ENCODE results near the gene PEPD. TPM values are rescaled to one million over a fixed set of nuclear protein-coding genes. Genes with fewer than 3 reads are reported as not detected.

PEPD gene
- total RNA-seq, 4 donors from 2014 or later, result 92.6 to 323 (median 218) TPM

GRCh38 chr19:33384983-33385382, 136.6 kb downstream of the PEPD start:
- Histone ChIP-seq H3K27me3 (no peaks in the 10 kb centered on the region), H3K27ac (no peak overlapping the region), H3K36me3 (no peaks in the 10 kb centered on the region), H3K4me3 (no peak overlapping the region), H3K4me1 (peaks cover 10 to 24% (median 16%) of the 10 kb centered on the region in 4 donors), H3K9me3 (no peaks in the 10 kb centered on the region)
- TF ChIP-seq POLR2A (IDR thresholded peaks at IDR 0.05) (no peak), CTCF (IDR thresholded peaks at IDR 0.05) (no peak), POLR2AphosphoS5 (IDR thresholded peaks at IDR 0.05) (no peak), EP300 (IDR thresholded peaks at IDR 0.05; ENCODE audit: low read depth) (no peak)
- in situ Hi-C loops (cut with MboI; ENCODE audit: low pct_ligation_motif_present in 1 of 4, low pct_unique_long_range_greater_than_20kb in 1 of 4, low sequenced_read_pairs in 3 of 4), result no loop called here
- WGBS, 2 donors (ENCODE audit: low coverage in 1 of 2), result 86 to 97% methylated on average over 6 to 8 of the region's 8 CpGs
- no peak for DNase-seq
- intact Hi-C loops (cut with DNase I; ENCODE audit: low total_unique reads), result no loop called here

- in situ Hi-C loops (cut with MboI; ENCODE audit: low pct_ligation_motif_present in 1 of 4, low pct_unique_long_range_greater_than_20kb in 1 of 4, low sequenced_read_pairs in 3 of 4) (no loop called here), intact Hi-C loops (cut with DNase I; ENCODE audit: low total_unique reads) (no loop called here)
- Histone ChIP-seq H3K4me3 (no peak overlapping the region), H3K27ac (no peak overlapping the region), H3K9me3 (no peaks in the 10 kb centered on the region), H3K27me3 (no peaks in the 10 kb centered on the region), H3K36me3 (peaks cover 0 to 4% (median 0%) of the 10 kb centered on the region in 4 donors), H3K4me1 (peaks cover 0 to 12% (median 5%) of the 10 kb centered on the region in 4 donors)
- DNase-seq, result peak; percentile 2
- WGBS, 2 donors (ENCODE audit: low coverage in 1 of 2), result 92% methylated on average over 2 to 13 of the region's 13 CpGs
- no peak for TF ChIP-seq EP300 (IDR thresholded peaks at IDR 0.05; ENCODE audit: low read depth)
- no peak for TF ChIP-seq POLR2A (IDR thresholded peaks at IDR 0.05)
- TF ChIP-seq POLR2AphosphoS5 (IDR thresholded peaks at IDR 0.05), result no peak
- no peak for TF ChIP-seq CTCF (IDR thresholded peaks at IDR 0.05)
Observed at GRCh38 chr19:33383720-33384292, 137.8 kb downstream of the PEPD start.

- TF ChIP-seq EP300 (IDR thresholded peaks at IDR 0.05; ENCODE audit: low read depth), result no peak
- no peak for TF ChIP-seq POLR2A (IDR thresholded peaks at IDR 0.05)
- TF ChIP-seq POLR2AphosphoS5 (IDR thresholded peaks at IDR 0.05), result no peak
- no peak for TF ChIP-seq CTCF (IDR thresholded peaks at IDR 0.05)
- WGBS, 2 donors (ENCODE audit: low coverage in 1 of 2), result 84 to 91% methylated on average over 4 of the region's 4 CpGs
- Histone ChIP-seq H3K27me3 (no peaks in the 10 kb centered on the region), H3K4me3 (no peak overlapping the region), H3K36me3 (peaks cover 0 to 4% (median 0%) of the 10 kb centered on the region in 4 donors), H3K27ac (no peak overlapping the region), H3K4me1 (peaks cover 0 to 12% (median 5%) of the 10 kb centered on the region in 4 donors), H3K9me3 (no peaks in the 10 kb centered on the region)
- in situ Hi-C loops (cut with MboI; ENCODE audit: low pct_ligation_motif_present in 1 of 4, low pct_unique_long_range_greater_than_20kb in 1 of 4, low sequenced_read_pairs in 3 of 4), result no loop called here
- DNase-seq, result no peak
- intact Hi-C loops (cut with DNase I; ENCODE audit: low total_unique reads), result no loop called here
Observed at GRCh38 chr19:33382982-33383381, 138.6 kb downstream of the PEPD start.

GRCh38 chr19:33382006-33382405, 139.6 kb downstream of the PEPD start:
- TF ChIP-seq POLR2AphosphoS5 (IDR thresholded peaks at IDR 0.05), result no peak
- TF ChIP-seq POLR2A (IDR thresholded peaks at IDR 0.05), result no peak
- TF ChIP-seq EP300 (IDR thresholded peaks at IDR 0.05; ENCODE audit: low read depth), result no peak
- no peak for TF ChIP-seq CTCF (IDR thresholded peaks at IDR 0.05)
- no peaks in the 10 kb centered on the region for H3K27me3 ChIP-seq
- H3K4me3 ChIP-seq, result no peak overlapping the region
- 80 to 100% methylated on average over 1 to 4 of the region's 4 CpGs for WGBS, 2 donors (ENCODE audit: low coverage in 1 of 2)
- in situ Hi-C loops (cut with MboI; ENCODE audit: low pct_ligation_motif_present in 1 of 4, low pct_unique_long_range_greater_than_20kb in 1 of 4, low sequenced_read_pairs in 3 of 4), result no loop called here
- intact Hi-C loops (cut with DNase I; ENCODE audit: low total_unique reads), result no loop called here
- H3K36me3 ChIP-seq, result peaks cover 0 to 4% (median 0%) of the 10 kb centered on the region in 4 donors
- H3K9me3 ChIP-seq, result no peaks in the 10 kb centered on the region
- peaks cover 8 to 22% (median 13%) of the 10 kb centered on the region in 4 donors for H3K4me1 ChIP-seq
- no peak for DNase-seq
- H3K27ac ChIP-seq, result no peak overlapping the region

Data from transverse colon (tissue), 4 donors.